ENCODE data around the gene OCIAD1. TPM values are rescaled to one million over a fixed set of nuclear protein-coding genes. Genes with fewer than 3 reads are reported as not detected.
"Not testable (repeated sequence)": the region's sequence is repeated elsewhere in the genome, so short reads cannot be mapped to it uniquely, and the experiment has no call there.

Gene OCIAD1
- total RNA-seq, 3 donors from 2014 or later = 85.2 to 128 (median 101) TPM

- H3K9me3 ChIP-seq = no peaks in the 10 kb centered on the region
- H3K36me3 ChIP-seq = no peaks in the 10 kb centered on the region
- no peak overlapping the region for H3K4me3 ChIP-seq
- intact Hi-C loops (cut with DNase I; ENCODE audit: low total_unique reads) = no loop called here
- H3K27me3 ChIP-seq = no peaks in the 10 kb centered on the region
- no peaks in the 10 kb centered on the region for H3K4me1 ChIP-seq
- no peak overlapping the region for H3K27ac ChIP-seq
- no peak for DNase-seq (ENCODE audit: low spot score in 2 of 2)
- no peak for TF ChIP-seq CTCF (IDR thresholded peaks at IDR 0.05)
- no peak for TF ChIP-seq POLR2AphosphoS5 (IDR thresholded peaks at IDR 0.05)
- no peak for TF ChIP-seq POLR2A (IDR thresholded peaks at IDR 0.05)
Measured at GRCh38 chr4:48804584-48805301, 26.1 kb upstream of the OCIAD1 start.

GRCh38 chr4:48812866-48813265, 18.0 kb upstream of the OCIAD1 start:
- intact Hi-C loops (cut with DNase I; ENCODE audit: low total_unique reads) = no loop called here
- no peak for DNase-seq (ENCODE audit: low spot score in 2 of 2)
- no peaks in the 10 kb centered on the region for H3K4me1 ChIP-seq
- no peaks in the 10 kb centered on the region for H3K27me3 ChIP-seq
- TF ChIP-seq CTCF (IDR thresholded peaks at IDR 0.05) = no peak
- TF ChIP-seq POLR2A (IDR thresholded peaks at IDR 0.05) = no peak
- TF ChIP-seq POLR2AphosphoS5 (IDR thresholded peaks at IDR 0.05) = no peak
- H3K9me3 ChIP-seq = no peaks in the 10 kb centered on the region
- H3K4me3 ChIP-seq = no peak overlapping the region
- H3K36me3 ChIP-seq = no peaks in the 10 kb centered on the region
- no peak overlapping the region for H3K27ac ChIP-seq

GRCh38 chr4:48813964-48814363, 16.9 kb upstream of the OCIAD1 start:
- Histone ChIP-seq H3K9me3 (no peaks in the 10 kb centered on the region), H3K4me3 (no peak overlapping the region), H3K27me3 (no peaks in the 10 kb centered on the region), H3K36me3 (no peaks in the 10 kb centered on the region), H3K4me1 (no peaks in the 10 kb centered on the region), H3K27ac (no peak overlapping the region)
- no peak for DNase-seq (ENCODE audit: low spot score in 2 of 2)
- intact Hi-C loops (cut with DNase I; ENCODE audit: low total_unique reads) = no loop called here
- no peak for TF ChIP-seq CTCF (IDR thresholded peaks at IDR 0.05)
- no peak for TF ChIP-seq POLR2A (IDR thresholded peaks at IDR 0.05)
- no peak for TF ChIP-seq POLR2AphosphoS5 (IDR thresholded peaks at IDR 0.05)

- no peaks in the 10 kb centered on the region for H3K36me3 ChIP-seq
- TF ChIP-seq CTCF (IDR thresholded peaks at IDR 0.05) = no peak
- no peak for TF ChIP-seq POLR2AphosphoS5 (IDR thresholded peaks at IDR 0.05)
- TF ChIP-seq POLR2A (IDR thresholded peaks at IDR 0.05) = no peak
- no peaks in the 10 kb centered on the region for H3K9me3 ChIP-seq
- no peak for DNase-seq (ENCODE audit: low spot score in 2 of 2)
- intact Hi-C loops (cut with DNase I; ENCODE audit: low total_unique reads) = no loop called here
- H3K27me3 ChIP-seq = no peaks in the 10 kb centered on the region
- H3K4me3 ChIP-seq = no peak overlapping the region
- no peaks in the 10 kb centered on the region for H3K4me1 ChIP-seq
- no peak overlapping the region for H3K27ac ChIP-seq
Measured at GRCh38 chr4:48815483-48815882, 15.4 kb upstream of the OCIAD1 start.

- H3K27ac ChIP-seq; intact Hi-C loops (cut with DNase I; ENCODE audit: low total_unique reads); H3K36me3 ChIP-seq; H3K9me3 ChIP-seq; DNase-seq (ENCODE audit: low spot score in 2 of 2); H3K4me1 ChIP-seq; H3K4me3 ChIP-seq; H3K27me3 ChIP-seq: not testable (repeated sequence)
Measured at GRCh38 chr4:48816297-48816696, 14.6 kb upstream of the OCIAD1 start.

Measured in breast epithelium (tissue), 4 donors.